IMR-90 (cell line): ENCODE results near the gene KIF21A.

Source experiments
- CHD1 ChIP-seq: IDR thresholded peaks from 2 replicates; pipeline ENCODE4 v1.6.1; 2012; ENCODE audit warnings: low read depth, low read length, improper control_type of control experiment
- CTCF ChIP-seq: conservative IDR thresholded peaks from 2 replicates; pipeline ENCODE4 v1.5.1; 2012; ENCODE audit warnings: mild to moderate bottlenecking, low read depth, low read length, improper control_type of control experiment
- MXI1 ChIP-seq: IDR thresholded peaks from 2 replicates; pipeline ENCODE4 v1.6.1; 2012; ENCODE audit warnings: low read depth, mild to moderate bottlenecking, low read length, moderate library complexity, borderline replicate concordance
- NFE2L2 ChIP-seq: fragments of 150-350 bp; IDR thresholded peaks from 2 replicates; pipeline ENCODE4 v1.6.1; 2016; ENCODE audit warnings: low read depth, mild to moderate bottlenecking, low read length
- POLR2A ChIP-seq: IDR thresholded peaks from 2 replicates; pipeline ENCODE4 v1.6.1; 2012; ENCODE audit warnings: mild to moderate bottlenecking, low read depth, low read length
- RCOR1 ChIP-seq: IDR thresholded peaks from 2 replicates; pipeline ENCODE4 v1.6.1; 2012; ENCODE audit warnings: mild to moderate bottlenecking, low read length, improper control_type of control experiment; ENCODE audit not compliant: insufficient replicate concordance
- TF ChIP-seq, protein P1 (sequence below): fragments of 150-350 bp; IDR thresholded peaks from 2 replicates; pipeline ENCODE4 v1.6.1; 2016; ENCODE audit warnings: low read depth, mild to moderate bottlenecking, low read length, moderate library complexity, borderline replicate concordance

DNA sequence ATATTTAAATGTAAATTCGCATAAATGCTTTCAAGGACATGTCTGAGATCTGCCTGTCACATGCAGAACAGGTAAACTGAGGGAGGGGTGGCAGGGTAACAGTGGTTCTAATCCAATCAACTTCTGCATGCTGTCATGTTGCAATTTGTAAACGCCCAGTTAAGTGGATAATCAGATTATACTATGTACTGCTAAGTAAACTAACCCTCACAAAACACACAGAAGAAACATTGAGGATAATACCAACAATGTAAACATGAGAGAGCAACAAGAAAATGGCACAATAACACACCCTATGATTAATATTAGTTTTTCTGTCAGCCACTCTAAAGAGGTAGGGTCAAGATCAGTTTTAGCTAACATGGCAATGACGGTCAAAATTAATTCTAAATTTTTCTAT is 123.7 kb downstream of the KIF21A start:
- TF ChIP-seq CTCF (no peak), POLR2A (no peak), NFE2L2 (no peak), MXI1 (no peak), CHD1 (no peak), RCOR1 (no peak)
- TF ChIP-seq, protein P1, sequence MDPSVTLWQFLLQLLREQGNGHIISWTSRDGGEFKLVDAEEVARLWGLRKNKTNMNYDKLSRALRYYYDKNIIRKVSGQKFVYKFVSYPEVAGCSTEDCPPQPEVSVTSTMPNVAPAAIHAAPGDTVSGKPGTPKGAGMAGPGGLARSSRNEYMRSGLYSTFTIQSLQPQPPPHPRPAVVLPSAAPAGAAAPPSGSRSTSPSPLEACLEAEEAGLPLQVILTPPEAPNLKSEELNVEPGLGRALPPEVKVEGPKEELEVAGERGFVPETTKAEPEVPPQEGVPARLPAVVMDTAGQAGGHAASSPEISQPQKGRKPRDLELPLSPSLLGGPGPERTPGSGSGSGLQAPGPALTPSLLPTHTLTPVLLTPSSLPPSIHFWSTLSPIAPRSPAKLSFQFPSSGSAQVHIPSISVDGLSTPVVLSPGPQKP, result no peak
